ENCODE data around the gene PDXK. TPM values are rescaled to one million over a fixed set of nuclear protein-coding genes. Genes with fewer than 3 reads are reported as not detected.

The PDXK gene
- total and polyA plus RNA-seq, 2 of the 13 experiments (the other 11 are each of a cell fraction or from before 2014, with no cell fraction given), result 114 to 184 TPM

DNA sequence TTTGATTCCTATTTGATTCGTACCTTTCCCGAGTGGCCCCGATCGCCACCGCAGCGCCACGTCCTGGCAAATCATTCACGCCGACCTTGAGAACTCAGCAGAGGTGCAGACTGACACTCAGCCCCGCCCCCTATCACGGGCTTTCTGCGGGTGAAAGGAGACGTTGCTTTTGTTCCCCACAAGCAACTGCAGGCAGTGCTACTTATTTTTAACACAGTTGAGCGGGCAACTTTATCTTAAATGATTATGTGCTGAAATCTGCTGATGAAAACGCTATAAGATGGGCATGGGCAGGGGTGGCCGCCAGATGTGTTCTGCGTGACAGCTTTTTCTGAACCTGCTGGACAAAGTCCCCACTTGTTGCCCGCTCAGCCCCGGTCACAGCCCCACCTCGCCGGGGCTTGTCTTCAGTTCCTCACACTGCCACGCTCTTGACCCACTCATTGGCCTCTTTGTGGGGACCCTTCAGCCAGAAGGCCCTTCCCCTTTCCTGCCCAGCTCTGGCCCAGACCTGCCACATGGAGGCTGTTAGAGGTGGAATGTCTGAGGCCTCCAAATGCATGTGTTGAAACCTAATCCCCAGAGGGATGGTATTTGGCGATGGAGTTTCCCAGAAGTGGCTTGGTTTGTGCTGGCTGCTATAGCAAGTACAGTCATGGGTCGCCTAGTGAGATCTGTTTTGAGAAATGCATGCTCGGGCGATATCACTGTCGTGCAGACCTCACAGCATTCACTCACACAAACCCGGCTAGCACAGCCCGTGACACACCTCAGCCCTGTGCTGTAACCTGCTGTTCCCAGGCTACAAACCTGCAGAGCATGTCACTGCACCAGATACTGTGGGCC, 15.7 kb upstream of the PDXK start (continued):
- TF ChIP-seq, protein P1, sequence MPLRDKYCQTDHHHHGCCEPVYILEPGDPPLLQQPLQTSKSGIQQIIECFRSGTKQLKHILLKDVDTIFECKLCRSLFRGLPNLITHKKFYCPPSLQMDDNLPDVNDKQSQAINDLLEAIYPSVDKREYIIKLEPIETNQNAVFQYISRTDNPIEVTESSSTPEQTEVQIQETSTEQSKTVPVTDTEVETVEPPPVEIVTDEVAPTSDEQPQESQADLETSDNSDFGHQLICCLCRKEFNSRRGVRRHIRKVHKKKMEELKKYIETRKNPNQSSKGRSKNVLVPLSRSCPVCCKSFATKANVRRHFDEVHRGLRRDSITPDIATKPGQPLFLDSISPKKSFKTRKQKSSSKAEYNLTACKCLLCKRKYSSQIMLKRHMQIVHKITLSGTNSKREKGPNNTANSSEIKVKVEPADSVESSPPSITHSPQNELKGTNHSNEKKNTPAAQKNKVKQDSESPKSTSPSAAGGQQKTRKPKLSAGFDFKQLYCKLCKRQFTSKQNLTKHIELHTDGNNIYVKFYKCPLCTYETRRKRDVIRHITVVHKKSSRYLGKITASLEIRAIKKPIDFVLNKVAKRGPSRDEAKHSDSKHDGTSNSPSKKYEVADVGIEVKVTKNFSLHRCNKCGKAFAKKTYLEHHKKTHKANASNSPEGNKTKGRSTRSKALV (CRISPR knock-in tag; IDR thresholded peaks at IDR 0.05), result no peak
- TF ChIP-seq, protein P2, sequence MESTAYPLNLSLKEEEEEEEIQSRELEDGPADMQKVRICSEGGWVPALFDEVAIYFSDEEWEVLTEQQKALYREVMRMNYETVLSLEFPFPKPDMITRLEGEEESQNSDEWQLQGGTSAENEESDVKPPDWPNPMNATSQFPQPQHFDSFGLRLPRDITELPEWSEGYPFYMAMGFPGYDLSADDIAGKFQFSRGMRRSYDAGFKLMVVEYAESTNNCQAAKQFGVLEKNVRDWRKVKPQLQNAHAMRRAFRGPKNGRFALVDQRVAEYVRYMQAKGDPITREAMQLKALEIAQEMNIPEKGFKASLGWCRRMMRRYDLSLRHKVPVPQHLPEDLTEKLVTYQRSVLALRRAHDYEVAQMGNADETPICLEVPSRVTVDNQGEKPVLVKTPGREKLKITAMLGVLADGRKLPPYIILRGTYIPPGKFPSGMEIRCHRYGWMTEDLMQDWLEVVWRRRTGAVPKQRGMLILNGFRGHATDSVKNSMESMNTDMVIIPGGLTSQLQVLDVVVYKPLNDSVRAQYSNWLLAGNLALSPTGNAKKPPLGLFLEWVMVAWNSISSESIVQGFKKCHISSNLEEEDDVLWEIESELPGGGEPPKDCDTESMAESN (CRISPR knock-in tag; conservative IDR thresholded peaks at IDR 0.05), result no peak
- TF ChIP-seq ZSCAN12 (CRISPR knock-in tag; IDR thresholded peaks at IDR 0.05), result no peak
- TF ChIP-seq, protein P3, sequence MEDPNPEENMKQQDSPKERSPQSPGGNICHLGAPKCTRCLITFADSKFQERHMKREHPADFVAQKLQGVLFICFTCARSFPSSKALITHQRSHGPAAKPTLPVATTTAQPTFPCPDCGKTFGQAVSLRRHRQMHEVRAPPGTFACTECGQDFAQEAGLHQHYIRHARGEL (CRISPR knock-in tag; IDR thresholded peaks at IDR 0.05), result no peak
- no peak for TF ChIP-seq CBX2 (IDR thresholded peaks at IDR 0.05; ENCODE audit: low read depth, low read length)
- TF ChIP-seq CBX2 (CRISPR knock-in tag; IDR thresholded peaks at IDR 0.05; ENCODE audit: low read depth), result no peak
- TF ChIP-seq NRL (CRISPR knock-in tag; IDR thresholded peaks at IDR 0.05; ENCODE audit: borderline replicate concordance), result peak; percentile 80
- TF ChIP-seq ZNF44 (CRISPR knock-in tag; IDR thresholded peaks at IDR 0.05), result no peak
- TF ChIP-seq ZNF749 (CRISPR knock-in tag; IDR thresholded peaks at IDR 0.05; ENCODE audit: borderline replicate concordance), result no peak
- TF ChIP-seq ZNF850 (CRISPR knock-in tag; conservative IDR thresholded peaks at IDR 0.05), result no peak
- TF ChIP-seq HNRNPL (IDR thresholded peaks at IDR 0.05; ENCODE audit: low read depth, low read length), result 0 out of 2 replicates have a peak, but pooled peaks have one; percentile 53
- TF ChIP-seq POGZ (CRISPR knock-in tag; IDR thresholded peaks at IDR 0.05), result no peak
- no peak for TF ChIP-seq ZNF234 (CRISPR knock-in tag; conservative IDR thresholded peaks at IDR 0.05)
- TF ChIP-seq REL (CRISPR knock-in tag; conservative IDR thresholded peaks at IDR 0.05), result no peak
- TF ChIP-seq SAP130 (CRISPR knock-in tag; IDR thresholded peaks at IDR 0.05; ENCODE audit: low read depth), result peak; percentile 57
- no peak for TF ChIP-seq MTF2 (CRISPR knock-in tag; IDR thresholded peaks at IDR 0.05; ENCODE audit: borderline replicate concordance)
- no peak for TF ChIP-seq HNRNPUL1 (IDR thresholded peaks at IDR 0.05; ENCODE audit: low read depth, low read length)
- TF ChIP-seq HNF4A (CRISPR knock-in tag; IDR thresholded peaks at IDR 0.05), result peak; percentile 37
- TF ChIP-seq, protein P4, sequence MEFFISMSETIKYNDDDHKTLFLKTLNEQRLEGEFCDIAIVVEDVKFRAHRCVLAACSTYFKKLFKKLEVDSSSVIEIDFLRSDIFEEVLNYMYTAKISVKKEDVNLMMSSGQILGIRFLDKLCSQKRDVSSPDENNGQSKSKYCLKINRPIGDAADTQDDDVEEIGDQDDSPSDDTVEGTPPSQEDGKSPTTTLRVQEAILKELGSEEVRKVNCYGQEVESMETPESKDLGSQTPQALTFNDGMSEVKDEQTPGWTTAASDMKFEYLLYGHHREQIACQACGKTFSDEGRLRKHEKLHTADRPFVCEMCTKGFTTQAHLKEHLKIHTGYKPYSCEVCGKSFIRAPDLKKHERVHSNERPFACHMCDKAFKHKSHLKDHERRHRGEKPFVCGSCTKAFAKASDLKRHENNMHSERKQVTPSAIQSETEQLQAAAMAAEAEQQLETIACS (CRISPR knock-in tag; IDR thresholded peaks at IDR 0.05), result no peak
- TF ChIP-seq, protein P5, sequence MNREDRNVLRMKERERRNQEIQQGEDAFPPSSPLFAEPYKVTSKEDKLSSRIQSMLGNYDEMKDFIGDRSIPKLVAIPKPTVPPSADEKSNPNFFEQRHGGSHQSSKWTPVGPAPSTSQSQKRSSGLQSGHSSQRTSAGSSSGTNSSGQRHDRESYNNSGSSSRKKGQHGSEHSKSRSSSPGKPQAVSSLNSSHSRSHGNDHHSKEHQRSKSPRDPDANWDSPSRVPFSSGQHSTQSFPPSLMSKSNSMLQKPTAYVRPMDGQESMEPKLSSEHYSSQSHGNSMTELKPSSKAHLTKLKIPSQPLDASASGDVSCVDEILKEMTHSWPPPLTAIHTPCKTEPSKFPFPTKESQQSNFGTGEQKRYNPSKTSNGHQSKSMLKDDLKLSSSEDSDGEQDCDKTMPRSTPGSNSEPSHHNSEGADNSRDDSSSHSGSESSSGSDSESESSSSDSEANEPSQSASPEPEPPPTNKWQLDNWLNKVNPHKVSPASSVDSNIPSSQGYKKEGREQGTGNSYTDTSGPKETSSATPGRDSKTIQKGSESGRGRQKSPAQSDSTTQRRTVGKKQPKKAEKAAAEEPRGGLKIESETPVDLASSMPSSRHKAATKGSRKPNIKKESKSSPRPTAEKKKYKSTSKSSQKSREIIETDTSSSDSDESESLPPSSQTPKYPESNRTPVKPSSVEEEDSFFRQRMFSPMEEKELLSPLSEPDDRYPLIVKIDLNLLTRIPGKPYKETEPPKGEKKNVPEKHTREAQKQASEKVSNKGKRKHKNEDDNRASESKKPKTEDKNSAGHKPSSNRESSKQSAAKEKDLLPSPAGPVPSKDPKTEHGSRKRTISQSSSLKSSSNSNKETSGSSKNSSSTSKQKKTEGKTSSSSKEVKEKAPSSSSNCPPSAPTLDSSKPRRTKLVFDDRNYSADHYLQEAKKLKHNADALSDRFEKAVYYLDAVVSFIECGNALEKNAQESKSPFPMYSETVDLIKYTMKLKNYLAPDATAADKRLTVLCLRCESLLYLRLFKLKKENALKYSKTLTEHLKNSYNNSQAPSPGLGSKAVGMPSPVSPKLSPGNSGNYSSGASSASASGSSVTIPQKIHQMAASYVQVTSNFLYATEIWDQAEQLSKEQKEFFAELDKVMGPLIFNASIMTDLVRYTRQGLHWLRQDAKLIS (CRISPR knock-in tag; IDR thresholded peaks at IDR 0.05), result no peak
- peak; percentile 57; the same call in 1 of the 2 replicates for TF ChIP-seq MYC (CRISPR knock-in tag; IDR thresholded peaks at IDR 0.05; ENCODE audit: borderline replicate concordance)

Measured in HepG2 (cell line).